Lower lobe of right lung (tissue), 2 donors: Measurements from ENCODE around the gene HKDC1. TPM values are rescaled to one million over a fixed set of nuclear protein-coding genes. Genes with fewer than 3 reads are reported as not detected.
A peak's percentile ranks its signal among the peaks of the same experiment; 100 is the strongest.

ENCODE experiments used
- ATAC-seq, 2 donors: fragments of 200-7000 bp; cut with Tn5 transposase; one replicate each; pipeline ENCODE4 v1.9.1; 2020 to 2022; ENCODE audit warnings: mild to moderate bottlenecking in 2 of 2, moderate library complexity in 2 of 2
- DNase-seq: peaks from one replicate; pipeline ENCODE4 v3.0.0-alpha.2; 2020
- H3K27ac ChIP-seq: fragments of 200-600 bp; one replicate; pipeline ENCODE4 v1.8.0; 2022
- H3K27me3 ChIP-seq: fragments of 200-600 bp; one replicate; pipeline ENCODE4 v1.8.0; 2022; ENCODE audit warnings: low read depth
- H3K36me3 ChIP-seq: fragments of 200-600 bp; one replicate; pipeline ENCODE4 v1.8.0; 2022; ENCODE audit warnings: mild to moderate bottlenecking
- H3K4me1 ChIP-seq: fragments of 200-600 bp; one replicate; pipeline ENCODE4 v1.8.0; 2022
- H3K4me3 ChIP-seq: fragments of 200-600 bp; one replicate; pipeline ENCODE4 v1.8.0; 2022; ENCODE audit warnings: mild to moderate bottlenecking
- H3K9me3 ChIP-seq: fragments of 200-600 bp; one replicate; pipeline ENCODE4 v1.8.0; 2022
- CTCF ChIP-seq: fragments of 200-600 bp; IDR thresholded peaks from one replicate; pipeline ENCODE4 v1.8.0; 2022; ENCODE audit warnings: antibody characterized with exemption, mild to moderate bottlenecking
- intact Hi-C: fragments of 100-400 bp; cut with DNase I; formaldehyde crosslinking; loops from one replicate; pipeline ENCODE4 v1.11.0; 2022
- total RNA-seq: library from RNA; stranded (reverse); fragmentation: NEBNext Ultra II Directional; extraction: Animal tissue kit (Norgen Biotek cat#: 25700); gene quantifications from one replicate; pipeline ENCODE4 v1.2.1, GENCODE V29; 2021
- donor health status: DM: no; HTN: yes; CAD: no; lungs with severe emphysema.

HKDC1 gene
- total RNA-seq, 1 donor from 2014 or later: 5.9 TPM

- ATAC-seq: no peak
- no peaks in the 10 kb centered on the region for H3K9me3 ChIP-seq
- DNase-seq: no peak
- H3K36me3 ChIP-seq: no peaks in the 10 kb centered on the region
- no peaks in the 10 kb centered on the region for H3K4me1 ChIP-seq
- H3K4me3 ChIP-seq: no peak overlapping the region
- no peak for TF ChIP-seq CTCF
- H3K27ac ChIP-seq: no peak overlapping the region
- intact Hi-C loops: no loop called here
- no peaks in the 10 kb centered on the region for H3K27me3 ChIP-seq
Measured at GRCh38 chr10:69261184-69261583, 41.1 kb downstream of the HKDC1 start.

GRCh38 chr10:69262292-69262751 lies 42.2 kb downstream of the HKDC1 start:
- H3K9me3 ChIP-seq: no peaks in the 10 kb centered on the region
- H3K27ac ChIP-seq: no peak overlapping the region
- intact Hi-C loops: no loop called here
- H3K4me1 ChIP-seq: no peaks in the 10 kb centered on the region
- DNase-seq (no peak), ATAC-seq (no peak)
- no peak overlapping the region for H3K4me3 ChIP-seq
- H3K27me3 ChIP-seq: no peaks in the 10 kb centered on the region
- no peaks in the 10 kb centered on the region for H3K36me3 ChIP-seq
- no peak for TF ChIP-seq CTCF

DNA sequence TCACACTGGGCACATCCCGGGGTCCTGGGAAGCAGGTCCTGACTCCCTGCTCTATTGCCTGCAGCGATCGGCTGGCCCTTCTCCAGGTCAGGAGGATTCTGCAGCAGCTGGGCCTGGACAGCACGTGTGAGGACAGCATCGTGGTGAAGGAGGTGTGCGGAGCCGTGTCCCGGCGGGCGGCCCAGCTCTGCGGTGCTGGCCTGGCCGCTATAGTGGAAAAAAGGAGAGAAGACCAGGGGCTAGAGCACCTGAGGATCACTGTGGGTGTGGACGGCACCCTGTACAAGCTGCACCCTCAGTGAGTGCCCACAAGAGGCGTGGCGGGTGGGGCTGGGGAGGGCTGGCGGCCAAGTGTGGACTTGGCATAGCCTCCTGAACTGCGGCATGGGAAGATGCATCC lies 45.4 kb downstream of the HKDC1 start:
- no peak for DNase-seq
- ATAC-seq: peak in 1 of 2 donors; percentile 50
- H3K4me3 ChIP-seq: no peak overlapping the region
- intact Hi-C loops: no loop called here
- no peaks in the 10 kb centered on the region for H3K36me3 ChIP-seq
- no peaks in the 10 kb centered on the region for H3K27me3 ChIP-seq
- no peak overlapping the region for H3K27ac ChIP-seq
- TF ChIP-seq CTCF: no peak
- no peaks in the 10 kb centered on the region for H3K9me3 ChIP-seq
- H3K4me1 ChIP-seq: no peaks in the 10 kb centered on the region

DNA sequence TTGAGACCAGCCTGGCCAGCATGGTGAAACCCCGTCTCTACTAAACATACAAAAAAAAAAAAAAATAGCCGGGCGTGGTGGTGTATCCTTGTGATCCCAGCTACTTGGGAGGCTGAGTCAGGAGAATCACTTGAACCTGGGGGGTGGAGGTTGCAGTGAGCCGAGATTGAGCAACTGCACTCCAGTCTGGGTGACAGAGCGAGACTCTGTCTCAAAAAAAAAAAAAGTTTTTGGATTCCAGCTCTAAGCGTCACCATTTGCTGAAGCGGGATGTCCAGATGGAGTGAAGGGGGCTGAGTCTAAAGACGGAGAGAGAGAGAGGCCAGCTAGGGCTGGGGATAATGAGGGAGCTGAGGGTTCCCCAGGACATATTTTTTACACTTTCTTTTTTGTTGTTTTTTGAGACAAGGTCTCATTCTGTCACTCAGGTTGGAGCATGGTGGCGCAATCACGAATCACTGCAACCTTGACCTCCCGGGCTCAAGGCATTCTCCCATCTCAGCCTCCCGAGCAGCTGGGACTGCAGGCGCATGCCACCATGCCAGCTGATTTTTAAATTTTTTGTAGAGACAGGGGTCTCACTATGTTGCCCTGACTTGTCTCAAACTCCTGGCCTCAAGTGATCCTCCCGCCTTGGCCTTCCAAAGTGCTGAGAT lies 48.8 kb downstream of the HKDC1 start:
- Histone ChIP-seq H3K4me1 (no peaks in the 10 kb centered on the region), H3K9me3 (no peaks in the 10 kb centered on the region), H3K27ac (no peak overlapping the region), H3K4me3 (no peak overlapping the region), H3K27me3 (no peaks in the 10 kb centered on the region), H3K36me3 (no peaks in the 10 kb centered on the region)
- intact Hi-C loops: no loop called here
- ATAC-seq: no peak
- TF ChIP-seq CTCF: no peak
- DNase-seq: no peak

DNA sequence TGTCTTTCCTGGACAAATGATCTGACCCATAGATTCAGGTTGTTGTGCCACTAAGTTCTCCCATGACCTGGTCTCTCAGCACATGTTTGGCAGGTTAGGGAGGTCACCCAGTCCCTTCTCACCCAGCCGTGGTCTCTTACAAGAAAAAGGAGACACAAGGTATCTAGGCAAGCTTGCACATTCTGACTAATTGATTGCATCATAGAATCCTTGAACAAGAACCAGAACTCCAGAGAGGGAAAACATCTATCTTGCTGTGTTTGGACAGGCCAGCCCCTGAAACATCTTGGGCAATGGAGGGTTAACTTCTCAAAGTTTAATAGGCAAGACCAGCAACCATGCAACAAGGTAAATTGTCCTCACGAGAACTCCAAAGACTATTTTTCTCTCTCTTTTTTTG lies 49.6 kb downstream of the HKDC1 start:
- no peaks in the 10 kb centered on the region for H3K9me3 ChIP-seq
- H3K4me1 ChIP-seq: no peaks in the 10 kb centered on the region
- no peak for ATAC-seq
- intact Hi-C loops: no loop called here
- no peak overlapping the region for H3K4me3 ChIP-seq
- no peak for DNase-seq
- TF ChIP-seq CTCF: no peak
- no peak overlapping the region for H3K27ac ChIP-seq
- no peaks in the 10 kb centered on the region for H3K27me3 ChIP-seq
- H3K36me3 ChIP-seq: no peaks in the 10 kb centered on the region
